Measurements from ENCODE around the gene DGKB.

- TF ChIP-seq ARNTL (CRISPR knock-in tag; IDR thresholded peaks at IDR 0.05; ENCODE audit: borderline replicate concordance, low read depth) (no peak), ZNF70 (CRISPR knock-in tag; IDR thresholded peaks at IDR 0.05) (no peak)
Measured at GRCh38 chr7:14385074-14385473, 517.5 kb downstream of the DGKB start.

Data from SK-N-SH treated with all-trans-retinoic acid at 6 μM for 48 hours (cell line).